Tibial nerve (tissue), 4 donors: ENCODE data around the gene FAM114A1. TPM values are rescaled to one million over a fixed set of nuclear protein-coding genes. Genes with fewer than 3 reads are reported as not detected.

Experiments used
- DNase-seq, 2 donors: peaks; one replicate each; pipeline ENCODE4 v3.0.0-alpha.2; 2019; ENCODE audit warnings: low spot score in 2 of 2
- H3K27ac ChIP-seq, 4 donors: fragments of 200-600 bp; sonication (generic) in 3 of 4; one replicate each; pipeline ENCODE4 v1.5.1; 2017 to 2019; ENCODE audit warnings: mild to moderate bottlenecking in 1 of 4
- H3K27me3 ChIP-seq, 2 donors: fragments of 200-600 bp; sonication (generic) in 1 of 2; one replicate each; pipeline versions ENCODE4 v1.5.1 to v1.6.0; 2017 to 2019
- H3K36me3 ChIP-seq, 3 donors: fragments of 200-600 bp; sonication (generic); one replicate each; pipeline ENCODE4 v1.5.1; 2018 to 2019
- H3K4me1 ChIP-seq, 4 donors: fragments of 200-600 bp; sonication (generic) in 3 of 4; one replicate each; pipeline ENCODE4 v1.5.1; 2017 to 2019
- H3K4me3 ChIP-seq, 4 donors: fragments of 200-600 bp; sonication (generic) in 3 of 4; one replicate each; pipeline ENCODE4 v1.5.1; 2017 to 2019; ENCODE audit warnings: mild to moderate bottlenecking in 1 of 4, moderate library complexity in 1 of 4
- H3K9me3 ChIP-seq, 4 donors: fragments of 200-600 bp; sonication (generic) in 3 of 4; one replicate each; pipeline ENCODE4 v1.5.1; 2017 to 2019
- EP300 ChIP-seq, 2 donors: sonication (generic); formaldehyde crosslinking; IDR thresholded peaks; one replicate each; pipeline ENCODE4 v1.6.1; 2017; ENCODE audit warnings: antibody characterized with exemption in 2 of 2, mild to moderate bottlenecking in 1 of 2
- POLR2A ChIP-seq, 2 donors: fragments of 450-650 bp; IDR thresholded peaks; one replicate each; pipeline ENCODE4 v1.6.1; 2017; ENCODE audit warnings: antibody characterized with exemption in 2 of 2, mild to moderate bottlenecking in 2 of 2, moderate library complexity in 2 of 2
- WGBS, 2 donors: methylation state at CpG; one replicate each; pipeline ENCODE4 v1.1.5; 2018; 5-methylcytosine and 5-hydroxymethylcytosine counted together
- total RNA-seq, 4 donors: library from RNA; depleted of rRNA; stranded (reverse); fragments of >200 nt; gene quantifications; one replicate each; pipeline ENCODE4 v1.1.0, GENCODE V29; 2016
- TF ChIP-seq, protein P1 (sequence below), 5 experiments: fragments of 200-600 bp in 3 of 5; fragments of 450-650 bp in 2 of 5; sonication (generic) in 3 of 5; IDR thresholded peaks; one replicate each; pipeline ENCODE4 v1.5.1; 2016 to 2019; ENCODE audit warnings: antibody characterized with exemption in 5 of 5, mild to moderate bottlenecking in 3 of 5, moderate library complexity in 2 of 5

FAM114A1 gene
- total RNA-seq, 4 donors from 2014 or later: 70.4 to 111 (median 98.2) TPM

DNA sequence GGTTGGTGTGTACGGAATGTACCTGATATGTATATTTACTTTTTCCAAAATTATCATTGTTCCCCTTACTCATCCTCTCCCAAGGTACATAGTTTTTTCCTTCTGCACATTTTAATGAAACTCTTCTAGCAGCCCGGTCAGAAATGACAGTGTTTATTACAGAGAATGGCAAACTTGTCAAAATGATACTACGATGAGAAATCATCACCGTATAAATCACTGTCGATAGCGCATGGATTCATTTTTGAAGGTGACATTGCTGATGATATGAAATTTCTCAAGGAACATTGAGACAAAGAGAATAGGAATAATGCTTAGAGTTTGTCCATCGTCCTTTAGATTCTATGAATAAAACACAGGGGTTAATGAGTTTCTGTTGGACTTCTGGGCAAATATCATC, 30.6 kb downstream of the FAM114A1 start:
- TF ChIP-seq, protein P1, sequence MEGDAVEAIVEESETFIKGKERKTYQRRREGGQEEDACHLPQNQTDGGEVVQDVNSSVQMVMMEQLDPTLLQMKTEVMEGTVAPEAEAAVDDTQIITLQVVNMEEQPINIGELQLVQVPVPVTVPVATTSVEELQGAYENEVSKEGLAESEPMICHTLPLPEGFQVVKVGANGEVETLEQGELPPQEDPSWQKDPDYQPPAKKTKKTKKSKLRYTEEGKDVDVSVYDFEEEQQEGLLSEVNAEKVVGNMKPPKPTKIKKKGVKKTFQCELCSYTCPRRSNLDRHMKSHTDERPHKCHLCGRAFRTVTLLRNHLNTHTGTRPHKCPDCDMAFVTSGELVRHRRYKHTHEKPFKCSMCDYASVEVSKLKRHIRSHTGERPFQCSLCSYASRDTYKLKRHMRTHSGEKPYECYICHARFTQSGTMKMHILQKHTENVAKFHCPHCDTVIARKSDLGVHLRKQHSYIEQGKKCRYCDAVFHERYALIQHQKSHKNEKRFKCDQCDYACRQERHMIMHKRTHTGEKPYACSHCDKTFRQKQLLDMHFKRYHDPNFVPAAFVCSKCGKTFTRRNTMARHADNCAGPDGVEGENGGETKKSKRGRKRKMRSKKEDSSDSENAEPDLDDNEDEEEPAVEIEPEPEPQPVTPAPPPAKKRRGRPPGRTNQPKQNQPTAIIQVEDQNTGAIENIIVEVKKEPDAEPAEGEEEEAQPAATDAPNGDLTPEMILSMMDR (IDR thresholded peaks at IDR 0.05): no peak
- TF ChIP-seq POLR2A (IDR thresholded peaks at IDR 0.05): no peak
- TF ChIP-seq EP300 (IDR thresholded peaks at IDR 0.05): no peak
- no peak for DNase-seq
- Histone ChIP-seq H3K4me3 (no peak overlapping the region), H3K36me3 (peaks cover 0 to 66% (median 0%) of the 10 kb centered on the region in 3 donors), H3K4me1 (peaks cover 0 to 13% (median 4%) of the 10 kb centered on the region in 4 donors), H3K9me3 (no peaks in the 10 kb centered on the region), H3K27me3 (no peaks in the 10 kb centered on the region), H3K27ac (no peak overlapping the region)
- 93 to 95% methylated on average over 7 of the region's 7 CpGs for WGBS, 2 donors

GRCh38 chr4:38902221-38902620, 34.6 kb downstream of the FAM114A1 start:
- TF ChIP-seq EP300 (IDR thresholded peaks at IDR 0.05) (no peak), POLR2A (IDR thresholded peaks at IDR 0.05) (no peak)
- TF ChIP-seq, protein P1 (IDR thresholded peaks at IDR 0.05): no peak
- H3K9me3 ChIP-seq: no peaks in the 10 kb centered on the region
- peaks cover 0 to 59% (median 0%) of the 10 kb centered on the region in 3 donors for H3K36me3 ChIP-seq
- no peak overlapping the region for H3K27ac ChIP-seq
- H3K4me1 ChIP-seq: peaks cover 0 to 6% (median 2%) of the 10 kb centered on the region in 4 donors
- H3K4me3 ChIP-seq: no peak overlapping the region
- DNase-seq: no peak
- WGBS, 2 donors: 91 to 93% methylated on average over 5 of the region's 5 CpGs
- H3K27me3 ChIP-seq: no peaks in the 10 kb centered on the region

DNA sequence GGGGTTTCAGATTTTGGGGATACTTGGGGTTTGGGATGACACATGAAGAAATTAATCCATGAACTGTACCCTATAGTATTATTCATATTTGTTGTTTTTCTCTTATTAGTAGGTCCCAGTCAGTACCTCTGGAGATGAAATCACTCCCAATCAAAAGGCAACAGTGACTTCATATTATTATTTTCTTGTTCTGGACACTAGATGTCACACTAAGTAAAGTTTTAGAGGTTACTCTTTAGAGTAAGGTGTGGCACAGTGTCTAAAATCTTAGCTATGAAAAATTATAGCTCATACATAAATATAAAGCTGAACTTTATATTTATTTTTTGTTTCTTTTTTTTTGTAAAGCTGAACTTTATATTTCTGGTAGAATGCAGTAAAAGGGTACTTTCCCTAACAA, 35.1 kb downstream of the FAM114A1 start:
- H3K4me1 ChIP-seq: peaks cover 0 to 6% (median 2%) of the 10 kb centered on the region in 4 donors
- H3K27ac ChIP-seq: no peak overlapping the region
- no peak overlapping the region for H3K4me3 ChIP-seq
- no peaks in the 10 kb centered on the region for H3K27me3 ChIP-seq
- no peak for DNase-seq
- no peaks in the 10 kb centered on the region for H3K9me3 ChIP-seq
- peaks cover 0 to 61% (median 0%) of the 10 kb centered on the region in 3 donors for H3K36me3 ChIP-seq
- TF ChIP-seq, protein P1 (IDR thresholded peaks at IDR 0.05): peak in 4 of 5 experiments; percentile 14 to 36 (median 24)
- TF ChIP-seq EP300 (IDR thresholded peaks at IDR 0.05) (no peak), POLR2A (IDR thresholded peaks at IDR 0.05) (no peak)

DNA sequence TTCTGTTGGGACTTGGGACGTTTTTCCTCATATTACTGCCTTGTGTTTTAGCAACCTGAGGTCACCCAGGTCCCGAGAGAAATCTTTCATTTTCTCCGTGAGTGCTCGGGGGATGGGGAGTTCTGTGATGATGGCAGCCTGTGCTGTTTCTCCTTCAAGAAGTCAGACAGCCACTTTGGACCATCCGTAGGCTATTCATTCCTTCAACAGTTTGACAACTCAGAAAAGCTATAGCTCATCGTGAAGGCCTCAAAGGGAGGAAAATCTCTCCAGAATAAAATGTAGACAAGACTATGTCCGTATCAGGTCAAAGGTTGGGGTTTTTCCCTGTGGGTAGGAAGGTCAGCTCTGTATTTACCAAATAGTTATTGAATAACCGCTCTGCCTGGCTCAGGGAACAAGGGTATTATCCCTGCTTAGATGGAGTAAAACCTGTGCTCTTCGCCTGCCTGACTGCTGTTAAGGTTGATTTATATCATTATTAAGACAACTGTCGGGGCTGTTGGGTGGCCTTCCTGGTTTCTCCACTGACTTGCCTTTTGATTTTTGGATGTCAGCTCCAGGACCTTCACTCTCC, 36.6 kb downstream of the FAM114A1 start:
- H3K27ac ChIP-seq: no peak overlapping the region
- no peaks in the 10 kb centered on the region for H3K9me3 ChIP-seq
- H3K27me3 ChIP-seq: no peaks in the 10 kb centered on the region
- TF ChIP-seq POLR2A (IDR thresholded peaks at IDR 0.05) (no peak), EP300 (IDR thresholded peaks at IDR 0.05) (no peak)
- TF ChIP-seq, protein P1 (IDR thresholded peaks at IDR 0.05): no peak
- WGBS, 2 donors: 51 to 60% methylated on average over 10 of the region's 10 CpGs
- no peak overlapping the region for H3K4me3 ChIP-seq
- no peak for DNase-seq
- H3K4me1 ChIP-seq: peaks cover 0 to 6% (median 2%) of the 10 kb centered on the region in 4 donors
- H3K36me3 ChIP-seq: peaks cover 0 to 66% (median 0%) of the 10 kb centered on the region in 3 donors

DNA sequence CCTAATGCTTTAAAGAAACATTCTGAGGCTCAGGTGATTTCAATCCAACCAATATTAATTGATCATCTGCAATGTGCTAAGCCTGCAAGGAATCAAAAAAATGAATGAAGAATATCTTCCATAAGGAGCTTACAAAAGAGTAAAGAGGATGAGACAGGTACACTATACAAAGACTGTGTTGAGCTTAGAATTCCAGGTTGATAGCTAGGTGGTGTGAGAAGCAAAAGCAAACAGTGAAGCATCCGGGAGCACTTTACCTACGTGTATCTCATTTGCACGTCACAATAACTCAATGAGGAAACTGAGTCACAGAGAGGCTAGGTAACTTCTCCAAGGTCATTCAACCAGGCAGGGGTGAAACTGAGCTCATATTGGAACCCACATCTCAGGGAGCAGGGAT, 37.1 kb downstream of the FAM114A1 start:
- peaks cover 0 to 66% (median 0%) of the 10 kb centered on the region in 3 donors for H3K36me3 ChIP-seq

More for the DNA sequence above, 37.1 kb downstream of the FAM114A1 start:
- 90 to 96% methylated on average over 3 of the region's 3 CpGs for WGBS, 2 donors
- no peaks in the 10 kb centered on the region for H3K27me3 ChIP-seq
- no peak for DNase-seq
- H3K4me1 ChIP-seq: peaks cover 0 to 6% (median 2%) of the 10 kb centered on the region in 4 donors
- no peaks in the 10 kb centered on the region for H3K9me3 ChIP-seq
- H3K27ac ChIP-seq: no peak overlapping the region
- no peak overlapping the region for H3K4me3 ChIP-seq
- TF ChIP-seq POLR2A (IDR thresholded peaks at IDR 0.05): no peak
- TF ChIP-seq, protein P1 (IDR thresholded peaks at IDR 0.05): no peak
- TF ChIP-seq EP300 (IDR thresholded peaks at IDR 0.05): no peak
